ENCODE results near the gene COL5A3. TPM values are rescaled to one million over a fixed set of nuclear protein-coding genes. Genes with fewer than 3 reads are reported as not detected.

COL5A3 gene
- total RNA-seq (1 to 10 TPM; 4.4 to 5.2 TPM), total RNA-seq (0.37 to 15.0 (median 3.1) reads per million in 172 experiments)
- 14.1 TPM for polyA plus RNA-seq (2013, experiment 1 of 2)
- polyA plus RNA-seq (2013, experiment 2 of 2): 18.3 TPM

DNA sequence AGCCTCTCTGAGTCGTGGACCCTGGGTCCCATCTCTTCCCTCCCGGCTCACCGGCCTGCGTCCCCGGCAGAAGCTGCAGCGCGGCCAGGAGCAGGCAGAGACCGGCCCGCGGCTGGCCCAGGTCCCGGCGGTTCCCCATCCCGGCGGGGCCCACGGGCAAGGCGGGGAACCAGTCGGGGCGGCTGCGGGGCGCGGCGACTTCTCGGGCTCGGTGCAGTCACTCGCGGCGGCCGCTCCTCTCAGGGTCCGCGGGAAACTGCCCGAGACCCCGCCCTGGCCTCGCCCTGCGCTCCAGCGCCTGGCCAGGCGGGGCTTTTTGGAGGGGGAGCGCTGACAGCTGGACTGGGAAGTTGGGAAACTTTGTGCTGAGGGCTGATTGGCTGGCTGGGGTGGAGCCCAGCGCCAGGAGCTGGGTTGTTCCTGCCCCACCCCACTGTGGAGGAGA, at the start of gene COL5A3:
Gene COL5A3, minus strand, starts transcription at position 258 of the 445 bp plus-strand sequence. Its CDS starts 119 bp downstream, at position 139.
- Histone ChIP-seq H3K9me3 (ENCODE audit: control insufficient read depth in 1 of 2, insufficient read depth in 1 of 2, low read length in 2 of 2) (peaks cover 0 to 20% of the 10 kb centered on the region in 2 experiments), H3K27ac (ENCODE audit: low read depth in 1 of 2, low read length in 2 of 2) (no peak within 1 kb of the TSS), H3K4me3 (ENCODE audit: low read length) (peak within 1 kb of the TSS; percentile 14), H3K27me3 (ENCODE audit: control insufficient read depth in 1 of 2, insufficient read depth in 2 of 2, low read length in 2 of 2) (peaks cover 52 to 67% of the 10 kb centered on the region in 2 experiments), H3K4me1 (ENCODE audit: insufficient read depth, low read length) (peaks cover 49% of the 10 kb centered on the region), H3K36me3 (ENCODE audit: insufficient read depth, low read length) (no peaks in the 10 kb centered on the region)
- DNase-seq: no peak
- TF ChIP-seq, protein P1, sequence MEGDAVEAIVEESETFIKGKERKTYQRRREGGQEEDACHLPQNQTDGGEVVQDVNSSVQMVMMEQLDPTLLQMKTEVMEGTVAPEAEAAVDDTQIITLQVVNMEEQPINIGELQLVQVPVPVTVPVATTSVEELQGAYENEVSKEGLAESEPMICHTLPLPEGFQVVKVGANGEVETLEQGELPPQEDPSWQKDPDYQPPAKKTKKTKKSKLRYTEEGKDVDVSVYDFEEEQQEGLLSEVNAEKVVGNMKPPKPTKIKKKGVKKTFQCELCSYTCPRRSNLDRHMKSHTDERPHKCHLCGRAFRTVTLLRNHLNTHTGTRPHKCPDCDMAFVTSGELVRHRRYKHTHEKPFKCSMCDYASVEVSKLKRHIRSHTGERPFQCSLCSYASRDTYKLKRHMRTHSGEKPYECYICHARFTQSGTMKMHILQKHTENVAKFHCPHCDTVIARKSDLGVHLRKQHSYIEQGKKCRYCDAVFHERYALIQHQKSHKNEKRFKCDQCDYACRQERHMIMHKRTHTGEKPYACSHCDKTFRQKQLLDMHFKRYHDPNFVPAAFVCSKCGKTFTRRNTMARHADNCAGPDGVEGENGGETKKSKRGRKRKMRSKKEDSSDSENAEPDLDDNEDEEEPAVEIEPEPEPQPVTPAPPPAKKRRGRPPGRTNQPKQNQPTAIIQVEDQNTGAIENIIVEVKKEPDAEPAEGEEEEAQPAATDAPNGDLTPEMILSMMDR (IDR thresholded peaks at IDR 0.05): no peak
- Mint-ChIP-seq H3K4me1 (ENCODE audit: low read depth) (peaks cover 11% of the 10 kb centered on the region), H3K9me3 (no peaks in the 10 kb centered on the region), H3K36me3 (ENCODE audit: low read depth) (no peaks in the 10 kb centered on the region), H3K27ac (peak within 1 kb of the TSS; percentile 13), H3K27me3 (peaks cover 74% of the 10 kb centered on the region), H3K4me3 (peak within 1 kb of the TSS; percentile 11)
- ATAC-seq (ENCODE audit: poor library complexity): no peak
- POLR2A ChIA-PET: no interaction called here
- CTCF ChIA-PET: interaction anchor here (0.6 kb wide), 1 partner anchor 626 kb away, joined by 3 read pairs; no protein-coding TSS in a partner anchor
- intact Hi-C loops (cut with DNase I, micrococcal nuclease): no loop called here

- Mint-ChIP-seq H3K27me3 (peaks cover 7% of the 10 kb centered on the region), H3K4me3 (no peak overlapping the region), H3K9me3 (no peaks in the 10 kb centered on the region), H3K36me3 (ENCODE audit: low read depth) (no peaks in the 10 kb centered on the region), H3K4me1 (ENCODE audit: low read depth) (no peaks in the 10 kb centered on the region), H3K27ac (no peak overlapping the region)
- H3K4me3 ChIP-seq (ENCODE audit: low read length): no peak overlapping the region
- CTCF ChIA-PET: no interaction called here
- no peaks in the 10 kb centered on the region for H3K27me3 ChIP-seq (ENCODE audit: control insufficient read depth in 1 of 2, insufficient read depth in 2 of 2, low read length in 2 of 2)
- no peak for DNase-seq
- POLR2A ChIA-PET: no interaction called here
- no peaks in the 10 kb centered on the region for H3K4me1 ChIP-seq (ENCODE audit: insufficient read depth, low read length)
- ATAC-seq (ENCODE audit: poor library complexity): no peak
- TF ChIP-seq, protein P1 (IDR thresholded peaks at IDR 0.05): no peak
- no peaks in the 10 kb centered on the region for H3K9me3 ChIP-seq (ENCODE audit: control insufficient read depth in 1 of 2, insufficient read depth in 1 of 2, low read length in 2 of 2)
- intact Hi-C loops (cut with DNase I, micrococcal nuclease): no loop called here
- no peaks in the 10 kb centered on the region for H3K36me3 ChIP-seq (ENCODE audit: insufficient read depth, low read length)
- no peak overlapping the region for H3K27ac ChIP-seq (ENCODE audit: low read depth in 1 of 2, low read length in 2 of 2)
Observed at GRCh38 chr19:10052602-10053360, 42.5 kb upstream of the COL5A3 start.

DNA sequence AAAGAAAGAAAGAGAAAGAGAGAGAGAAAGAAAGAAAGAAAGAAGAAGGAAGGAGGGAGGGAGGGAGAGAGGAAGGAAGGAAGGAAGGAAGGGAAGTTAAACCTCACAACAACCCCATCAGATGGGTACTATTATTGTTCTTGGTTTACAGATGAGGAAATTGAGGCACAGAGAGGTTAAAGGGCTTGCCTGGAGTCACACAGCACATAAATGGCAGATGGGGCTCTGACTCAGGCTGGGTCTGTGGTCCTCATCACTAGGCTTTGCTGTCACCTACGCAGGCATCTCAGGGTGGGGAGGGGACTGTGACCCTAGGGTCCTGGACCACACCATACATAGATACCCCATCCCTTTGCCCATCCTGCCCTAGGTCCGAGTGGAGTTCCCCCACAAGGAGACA, 39.3 kb upstream of the COL5A3 start:
- H3K27me3 Mint-ChIP-seq: peaks cover 9% of the 10 kb centered on the region
- Histone ChIP-seq H3K36me3 (ENCODE audit: insufficient read depth, low read length) (no peaks in the 10 kb centered on the region), H3K27me3 (ENCODE audit: control insufficient read depth in 1 of 2, insufficient read depth in 2 of 2, low read length in 2 of 2) (peaks cover 4 to 8% of the 10 kb centered on the region in 2 experiments), H3K27ac (ENCODE audit: low read depth in 1 of 2, low read length in 2 of 2) (no peak overlapping the region), H3K4me3 (ENCODE audit: low read length) (no peak overlapping the region), H3K9me3 (ENCODE audit: control insufficient read depth in 1 of 2, insufficient read depth in 1 of 2, low read length in 2 of 2) (peaks cover 0 to 3% of the 10 kb centered on the region in 2 experiments), H3K4me1 (ENCODE audit: insufficient read depth, low read length) (no peaks in the 10 kb centered on the region)
- TF ChIP-seq, protein P1 (IDR thresholded peaks at IDR 0.05): no peak
- ATAC-seq (ENCODE audit: poor library complexity) (no peak), DNase-seq (no peak)
- no peak overlapping the region for H3K4me3 Mint-ChIP-seq
- H3K9me3 Mint-ChIP-seq: no peaks in the 10 kb centered on the region
- H3K27ac Mint-ChIP-seq: no peak overlapping the region
- CTCF ChIA-PET: no interaction called here
- intact Hi-C loops (cut with DNase I, micrococcal nuclease): no loop called here
- POLR2A ChIA-PET: no interaction called here
- no peaks in the 10 kb centered on the region for H3K4me1 Mint-ChIP-seq (ENCODE audit: low read depth)
- no peaks in the 10 kb centered on the region for H3K36me3 Mint-ChIP-seq (ENCODE audit: low read depth)

Data from CD4-positive, alpha-beta T cell (primary cell).